Stimulated activated CD8-positive, alpha-beta memory T cell treated with anti-CD3 and anti-CD28 coated beads, Interleukin-15, amount 100 ng/mL, for 1 hour (primary cell): Measurements from ENCODE around the gene AP2B1.
"Not testable (repeated sequence)": the region's sequence is repeated elsewhere in the genome, so short reads cannot be mapped to it uniquely, and the experiment has no call there.

ENCODE experiments used
- DNase-seq: peaks from one replicate; pipeline ENCODE4 v3.0.0-alpha.2; 2020; ENCODE audit warnings: low read depth

The AP2B1 gene

GRCh38 chr17:35700150-35700549 lies 113.0 kb downstream of the AP2B1 start:
- DNase-seq, result no peak

DNA sequence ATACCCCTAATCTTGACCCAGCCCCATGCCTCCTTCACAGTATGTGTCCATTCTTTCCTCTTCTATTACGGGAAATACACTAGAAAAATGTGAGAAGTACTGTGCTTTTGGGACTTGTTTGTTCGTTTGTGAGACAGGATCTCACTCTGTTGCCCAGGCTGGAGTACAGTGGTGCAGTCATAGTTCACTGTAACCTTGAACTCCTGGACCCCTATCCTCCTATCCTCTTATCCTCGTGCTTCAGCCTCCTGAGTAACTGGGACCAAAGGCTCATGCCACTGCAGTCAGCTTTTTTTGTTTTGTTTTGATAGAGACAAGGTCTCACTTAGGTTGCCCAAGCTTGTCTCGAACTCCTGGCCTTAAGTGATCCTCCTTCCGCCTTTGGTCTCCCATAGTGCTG lies 114.4 kb downstream of the AP2B1 start:
- DNase-seq, result no peak

DNA sequence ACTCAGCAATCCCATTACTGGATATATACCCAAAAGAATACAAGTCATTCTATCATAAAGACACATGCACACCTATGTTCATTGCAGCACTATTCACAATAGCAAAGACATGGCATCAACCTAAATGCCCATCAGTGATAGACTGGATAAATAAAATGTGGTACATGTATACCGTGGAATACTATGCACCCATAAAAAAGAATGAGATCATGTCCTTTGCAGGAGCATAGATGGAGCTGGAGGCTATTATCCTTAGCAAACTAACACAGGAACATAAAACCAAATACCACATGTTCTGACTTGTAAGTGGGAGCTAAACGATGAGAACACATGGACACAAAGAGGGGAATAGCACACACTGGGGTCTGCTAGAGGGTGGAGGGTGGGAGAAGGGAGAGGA lies 116.2 kb downstream of the AP2B1 start:
- DNase-seq, result not testable (repeated sequence)

DNA sequence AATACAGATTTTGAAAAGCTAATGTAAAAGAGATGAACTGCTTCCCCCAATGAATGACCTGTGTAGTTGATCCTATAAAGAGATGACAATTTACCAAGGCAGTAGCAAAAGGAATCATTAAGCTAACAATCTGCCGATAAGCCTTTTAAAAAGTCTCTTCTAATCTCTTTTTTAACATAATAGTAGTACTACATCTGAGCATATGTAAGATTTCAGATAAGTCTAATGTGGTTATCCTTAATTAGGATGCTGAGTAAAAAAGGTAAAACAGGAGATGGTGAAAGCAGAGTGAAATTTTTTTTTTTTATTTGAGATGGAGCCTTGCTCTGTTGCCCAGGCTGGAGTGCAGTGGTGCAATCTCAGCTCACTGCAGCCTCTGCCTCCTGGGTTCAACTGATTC lies 118.1 kb downstream of the AP2B1 start:
- DNase-seq, result no peak

GRCh38 chr17:35705705-35706104 lies 118.6 kb downstream of the AP2B1 start:
- no peak for DNase-seq

DNA sequence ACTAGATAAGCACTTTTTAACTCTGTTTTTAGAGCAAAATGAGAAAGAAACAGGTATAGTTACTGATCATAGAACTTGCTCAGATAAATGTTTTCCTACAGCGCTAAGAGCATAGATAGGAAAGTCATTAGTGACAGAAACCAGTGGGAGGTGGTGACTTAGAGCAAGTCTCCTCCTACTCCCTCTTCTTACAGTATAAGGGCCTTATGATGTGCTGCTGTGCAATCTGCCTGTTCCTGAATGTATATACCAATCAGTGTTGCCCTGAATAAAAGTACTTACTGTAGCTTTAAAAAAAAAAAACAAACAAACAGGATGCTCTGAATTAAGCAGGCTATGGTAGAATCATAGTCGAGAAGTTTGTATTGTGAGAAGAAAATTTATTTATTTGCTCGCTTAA lies 121.0 kb downstream of the AP2B1 start:
- DNase-seq, result no peak

DNA sequence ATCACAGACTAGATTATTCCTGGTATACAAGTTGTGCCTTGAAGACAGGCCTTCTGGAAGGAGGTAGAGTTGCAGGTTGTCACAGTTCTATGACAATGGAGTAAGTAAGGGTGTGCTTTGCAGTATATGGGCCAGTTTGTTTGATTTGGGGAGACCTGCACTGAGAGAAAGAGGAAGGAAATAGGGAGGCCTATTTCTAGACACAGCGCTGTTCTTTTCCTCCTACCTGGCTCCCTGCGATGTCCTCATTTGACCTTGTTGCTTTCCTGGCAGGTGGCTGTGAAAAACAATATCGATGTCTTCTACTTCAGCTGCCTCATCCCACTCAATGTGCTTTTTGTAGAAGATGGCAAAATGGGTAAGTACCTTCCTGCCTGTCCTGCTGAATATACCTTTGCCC lies 121.8 kb downstream of the AP2B1 start:
- no peak for DNase-seq

GRCh38 chr17:35709874-35710273 lies 122.8 kb downstream of the AP2B1 start:
- DNase-seq, result no peak

GRCh38 chr17:35710950-35711349 lies 123.8 kb downstream of the AP2B1 start:
- no peak for DNase-seq

DNA sequence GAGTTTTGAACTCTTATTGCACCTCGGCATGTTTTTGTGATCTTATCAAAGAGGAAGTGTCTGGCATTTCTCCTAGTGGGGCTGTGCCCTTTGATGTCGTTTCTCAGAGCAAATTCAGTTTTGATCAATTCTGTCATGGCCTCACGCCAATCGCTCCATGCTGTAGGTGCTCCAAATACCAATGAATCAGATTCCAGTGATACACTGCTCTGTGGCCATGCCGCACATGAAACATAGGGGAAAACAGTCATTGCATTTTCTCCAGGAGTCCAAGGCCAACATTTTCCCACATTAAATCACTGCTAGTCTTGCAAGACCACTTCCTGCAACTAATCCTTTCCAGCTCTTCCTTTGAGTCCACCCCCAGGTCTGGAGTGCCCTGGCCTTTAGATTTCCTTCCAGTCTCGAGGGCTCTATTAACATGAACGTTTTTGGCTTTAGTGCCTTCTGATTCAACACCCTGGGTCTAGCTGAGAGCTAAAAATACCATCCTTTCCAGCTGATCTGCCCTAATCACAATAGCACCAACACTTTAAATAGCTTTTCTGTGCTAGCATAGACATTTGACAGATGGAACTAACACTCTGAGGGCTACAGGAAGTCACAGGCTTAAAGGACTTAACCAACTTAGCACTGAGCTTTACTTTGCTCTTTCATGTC lies 126.1 kb downstream of the AP2B1 start:
- no peak for DNase-seq

- no peak for DNase-seq
Measured at GRCh38 chr17:35714988-35715387, 127.9 kb downstream of the AP2B1 start.

- no peak for DNase-seq
Measured at GRCh38 chr17:35715416-35715815, 128.3 kb downstream of the AP2B1 start.

- DNase-seq, result no peak
Measured at GRCh38 chr17:35716173-35716572, 129.1 kb downstream of the AP2B1 start.

- no peak for DNase-seq
Measured at GRCh38 chr17:35716897-35717465, 129.9 kb downstream of the AP2B1 start.

DNA sequence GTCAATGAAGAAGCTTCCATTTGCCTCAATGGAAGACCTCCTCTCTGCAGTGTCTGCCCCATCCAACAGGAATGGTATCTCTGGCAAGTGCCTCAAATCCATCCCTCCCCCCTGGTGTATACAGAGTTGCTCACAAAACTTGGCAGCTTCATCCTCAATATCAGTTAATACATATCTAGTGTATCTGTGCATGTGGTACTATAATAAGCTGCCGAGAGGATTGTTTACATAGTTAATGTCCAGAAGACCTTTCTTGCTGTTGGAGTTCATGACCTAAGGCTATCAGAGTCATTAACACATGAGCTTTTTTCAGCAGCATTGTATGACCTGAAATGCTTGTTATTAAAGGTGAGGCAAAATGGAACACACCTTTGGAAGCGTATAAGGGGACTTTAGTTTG lies 130.4 kb downstream of the AP2B1 start:
- no peak for DNase-seq

DNA sequence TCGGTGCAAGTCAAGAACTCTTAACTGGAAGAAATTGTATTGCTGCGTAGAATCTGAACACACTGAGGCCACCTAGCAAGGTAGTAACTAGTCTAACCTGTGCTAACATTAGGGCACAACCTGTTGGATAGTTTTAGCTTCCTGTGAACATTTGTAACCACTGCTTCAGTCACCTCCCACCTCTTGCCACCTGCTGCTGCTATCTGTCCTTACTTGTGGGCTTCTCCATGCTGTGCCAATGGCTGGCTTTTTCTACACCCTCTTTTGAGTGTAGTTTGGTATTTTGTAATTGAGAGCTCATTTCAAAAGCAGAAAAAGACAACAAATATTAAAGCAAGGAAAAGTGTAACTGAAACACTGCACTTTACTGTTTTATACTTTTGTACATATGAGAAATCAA lies 136.6 kb downstream of the AP2B1 start:
- no peak for DNase-seq

- no peak for DNase-seq
Measured at GRCh38 chr17:35725058-35725457, 137.9 kb downstream of the AP2B1 start.

DNA sequence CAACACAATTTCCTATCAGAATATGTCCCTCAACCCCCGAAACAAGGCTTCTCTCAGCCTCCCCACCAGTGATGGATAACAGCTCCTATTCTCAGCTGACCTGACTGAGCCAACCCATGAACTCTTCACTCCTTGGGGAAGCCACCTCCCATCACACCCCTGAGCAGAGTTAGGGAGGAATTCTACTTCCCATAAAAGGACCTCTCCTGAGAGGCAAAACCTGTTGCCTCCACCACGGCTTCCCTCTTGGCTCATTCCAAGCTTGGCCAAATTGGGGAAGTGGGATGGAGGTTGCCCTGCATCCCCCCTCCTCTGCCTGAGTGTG lies 138.6 kb downstream of the AP2B1 start:
- no peak for DNase-seq

DNA sequence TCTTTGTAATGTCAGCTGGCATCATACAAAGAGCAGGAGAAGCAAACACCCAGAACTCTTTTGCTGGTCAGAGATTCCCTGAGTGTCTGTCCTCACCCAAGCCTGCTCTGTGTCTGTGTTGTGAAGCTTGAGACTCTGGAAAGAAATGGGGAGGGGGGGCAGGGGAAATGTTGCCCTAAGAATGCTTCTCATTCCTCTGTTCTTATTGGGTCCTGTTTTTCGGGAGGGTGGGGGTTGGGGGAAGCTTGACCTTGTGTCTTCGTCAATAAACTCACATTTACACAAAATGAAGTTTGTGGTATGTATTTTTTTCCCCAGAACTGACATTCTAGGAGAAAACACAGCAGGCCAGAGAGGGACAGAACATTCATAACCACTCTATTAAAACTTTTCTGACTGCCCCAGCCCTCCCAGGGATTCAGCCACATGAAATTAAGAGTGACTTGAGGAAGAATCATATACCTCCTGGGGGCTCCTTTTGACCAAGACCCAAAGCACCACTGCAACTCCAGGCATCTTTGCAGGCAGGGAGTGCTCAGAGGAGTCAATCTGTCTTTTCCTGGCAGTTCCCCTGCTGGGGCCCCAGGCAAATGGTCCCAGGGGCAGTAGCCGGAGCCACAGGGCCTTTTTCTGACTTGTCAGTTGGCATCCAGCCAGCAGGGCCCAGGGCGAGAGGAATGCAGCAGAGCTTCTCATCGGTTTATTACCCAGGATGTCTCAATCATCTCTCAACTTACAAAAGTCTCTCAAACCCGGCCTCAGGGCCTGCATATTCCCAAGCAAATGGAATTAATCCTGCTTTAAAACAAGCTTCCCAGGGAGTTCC lies 139.2 kb downstream of the AP2B1 start:
- no peak for DNase-seq

GRCh38 chr17:35726953-35727460 lies 139.9 kb downstream of the AP2B1 start:
- DNase-seq, result no peak

DNA sequence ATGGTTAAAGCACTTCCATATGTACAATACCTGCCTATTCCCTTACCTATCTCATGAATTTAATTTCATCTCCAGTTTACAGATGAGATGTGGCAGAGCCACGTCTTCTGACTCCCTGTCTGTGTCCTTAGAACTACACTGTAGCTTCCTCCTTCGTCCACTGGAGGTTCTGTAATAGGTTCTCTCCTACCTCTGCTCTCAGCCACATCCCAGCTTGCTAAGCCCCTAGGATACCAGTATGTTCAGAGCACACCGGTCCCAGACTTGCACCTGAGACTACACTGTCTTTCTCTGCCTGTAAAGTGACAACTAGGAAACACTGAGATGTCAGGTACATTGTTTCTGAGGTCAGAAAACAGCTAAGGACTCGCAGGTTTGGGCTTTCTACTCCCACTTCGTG lies 140.5 kb downstream of the AP2B1 start:
- no peak for DNase-seq

DNA sequence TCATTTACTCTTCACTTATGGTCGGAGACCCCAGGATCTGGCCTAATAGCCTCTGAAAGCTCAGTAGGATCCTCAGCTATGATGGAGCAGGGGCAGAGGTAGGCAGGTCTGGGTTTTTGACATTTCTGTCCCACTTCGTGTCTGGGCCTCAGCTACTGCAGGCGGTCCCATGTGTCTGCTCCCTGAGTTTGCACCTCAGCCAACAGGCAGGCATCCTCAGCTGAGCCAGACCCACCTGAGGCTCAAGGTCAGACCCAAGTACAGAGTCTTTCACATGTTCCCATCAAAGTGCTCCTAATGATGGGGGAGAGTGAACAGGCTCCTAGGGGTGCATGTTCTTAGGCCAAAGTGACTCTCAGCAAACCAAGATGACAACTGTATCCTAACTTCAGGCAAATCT lies 141.4 kb downstream of the AP2B1 start:
- DNase-seq, result no peak

GRCh38 chr17:35729405-35729833 lies 142.3 kb downstream of the AP2B1 start:
- DNase-seq, result no peak
